Activated B cell treated with CpG ODN at 0.5 μM for 24 hours (primary cell): ENCODE results near the gene ADSS1. TPM values are rescaled to one million over a fixed set of nuclear protein-coding genes. Genes with fewer than 3 reads are reported as not detected.

Source experiments
- ATAC-seq: fragments of 200-7000 bp; cut with Tn5 transposase; one replicate; pipeline ENCODE4 v1.10.0; 2021; ENCODE audit warnings: low read depth, mild to moderate bottlenecking, moderate library complexity
- CTCF ChIA-PET: fragments of 350-600 bp; sonication (Branson Sonifier 250); formaldehyde crosslinking; loops from one replicate; lab custom pipeline; 2021; ENCODE audit warnings: antibody characterized with exemption; lab: Charles Lee
- POLR2A ChIA-PET: fragments of 350-600 bp; sonication (Branson Sonifier 250); formaldehyde crosslinking; loops from one replicate; lab custom pipeline; 2021; ENCODE audit warnings: antibody characterized with exemption; lab: Charles Lee
- DNase-seq: peaks from one replicate; pipeline ENCODE4 v3.0.0; 2022
- H3K27ac Mint-ChIP-seq: one replicate; pipeline ENCODE4 v1.8.0; 2020; ENCODE audit warnings: mixed read lengths
- H3K27me3 Mint-ChIP-seq: one replicate; pipeline ENCODE4 v1.8.0; 2021; ENCODE audit warnings: mixed read lengths
- H3K36me3 Mint-ChIP-seq: one replicate; pipeline ENCODE4 v1.8.0; 2021; ENCODE audit warnings: low read depth, mixed read lengths
- H3K4me1 Mint-ChIP-seq: one replicate; pipeline ENCODE4 v1.8.0; 2021; ENCODE audit warnings: mixed read lengths
- H3K4me3 Mint-ChIP-seq: one replicate; pipeline ENCODE4 v1.8.0; 2020; ENCODE audit warnings: mild to moderate bottlenecking, mixed read lengths
- H3K9me3 Mint-ChIP-seq: one replicate; pipeline ENCODE4 v1.8.0; 2020; ENCODE audit warnings: mixed read lengths
- intact Hi-C: fragments of 100-400 bp; cut with micrococcal nuclease; formaldehyde crosslinking; loops from one replicate; pipeline ENCODE4 v1.15.1; 2024
- total RNA-seq: library from RNA; stranded (reverse); gene quantifications from 2 replicates; pipeline ENCODE4 v1.2.3, GENCODE V29; 2022
- TF ChIP-seq, protein P1 (sequence below): fragments of 200-600 bp; IDR thresholded peaks from one replicate; pipeline ENCODE4 v1.8.0; 2022; ENCODE audit warnings: antibody characterized with exemption, mild to moderate bottlenecking

Gene ADSS1
- total RNA-seq, 1 donor from 2014 or later: 0.18 TPM

DNA sequence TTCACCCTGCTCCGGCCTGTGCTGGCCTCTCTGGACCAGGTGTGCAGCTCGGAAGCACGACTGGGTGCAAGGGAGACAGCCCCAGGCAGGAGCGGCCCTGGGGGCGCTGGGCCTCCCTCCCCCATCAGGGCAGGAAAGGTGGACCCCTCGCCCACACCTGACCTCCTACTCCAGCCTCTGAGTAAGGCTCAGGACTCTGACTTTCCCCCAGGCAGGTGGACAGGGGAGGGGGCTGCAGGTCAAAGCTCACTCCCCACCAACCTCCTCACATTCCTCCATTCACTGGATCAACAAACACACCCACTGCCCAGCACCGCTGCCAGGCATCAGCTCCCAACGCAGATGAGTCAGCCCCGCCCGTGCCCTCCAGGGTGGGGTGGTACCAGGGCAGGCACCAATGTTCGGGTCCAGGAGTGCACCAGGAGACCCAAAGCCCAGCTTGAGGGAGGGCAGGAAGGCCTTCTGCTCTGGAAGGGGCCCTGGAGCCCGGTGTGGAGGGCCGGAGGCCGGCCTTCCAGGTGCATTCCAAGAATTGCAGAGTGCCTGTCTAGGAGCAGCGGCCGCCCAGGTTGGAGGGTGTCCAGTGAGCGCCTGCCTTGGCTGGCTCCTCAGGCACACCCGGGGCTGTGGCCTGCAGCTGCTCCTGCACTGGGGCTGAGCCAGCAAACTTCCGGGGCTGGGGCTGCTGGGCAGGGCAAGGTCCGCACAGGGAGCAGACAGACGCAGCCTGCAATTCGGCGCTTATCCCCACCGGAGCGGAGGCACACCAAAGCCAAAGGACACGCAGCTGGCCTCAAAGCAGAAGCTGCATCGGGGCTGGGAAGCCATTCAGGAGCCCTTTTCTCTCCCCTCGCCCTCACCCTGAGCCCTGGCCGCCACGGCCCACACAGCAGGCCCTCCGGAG lies 36.2 kb upstream of the ADSS1 start:
- POLR2A ChIA-PET: interaction anchor here (0.6 to 1.6 kb wide), 7 partner anchors 10 to 30 kb away, joined by 3 to 9 read pairs (median 3); no protein-coding TSS in a partner anchor
- H3K27ac Mint-ChIP-seq: peak overlapping the region; percentile 37
- no peaks in the 10 kb centered on the region for H3K9me3 Mint-ChIP-seq
- H3K27me3 Mint-ChIP-seq: no peaks in the 10 kb centered on the region
- H3K4me1 Mint-ChIP-seq: peaks cover 62% of the 10 kb centered on the region
- TF ChIP-seq, protein P1, sequence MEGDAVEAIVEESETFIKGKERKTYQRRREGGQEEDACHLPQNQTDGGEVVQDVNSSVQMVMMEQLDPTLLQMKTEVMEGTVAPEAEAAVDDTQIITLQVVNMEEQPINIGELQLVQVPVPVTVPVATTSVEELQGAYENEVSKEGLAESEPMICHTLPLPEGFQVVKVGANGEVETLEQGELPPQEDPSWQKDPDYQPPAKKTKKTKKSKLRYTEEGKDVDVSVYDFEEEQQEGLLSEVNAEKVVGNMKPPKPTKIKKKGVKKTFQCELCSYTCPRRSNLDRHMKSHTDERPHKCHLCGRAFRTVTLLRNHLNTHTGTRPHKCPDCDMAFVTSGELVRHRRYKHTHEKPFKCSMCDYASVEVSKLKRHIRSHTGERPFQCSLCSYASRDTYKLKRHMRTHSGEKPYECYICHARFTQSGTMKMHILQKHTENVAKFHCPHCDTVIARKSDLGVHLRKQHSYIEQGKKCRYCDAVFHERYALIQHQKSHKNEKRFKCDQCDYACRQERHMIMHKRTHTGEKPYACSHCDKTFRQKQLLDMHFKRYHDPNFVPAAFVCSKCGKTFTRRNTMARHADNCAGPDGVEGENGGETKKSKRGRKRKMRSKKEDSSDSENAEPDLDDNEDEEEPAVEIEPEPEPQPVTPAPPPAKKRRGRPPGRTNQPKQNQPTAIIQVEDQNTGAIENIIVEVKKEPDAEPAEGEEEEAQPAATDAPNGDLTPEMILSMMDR: no peak
- H3K4me3 Mint-ChIP-seq: peak overlapping the region; percentile 57
- H3K36me3 Mint-ChIP-seq: no peaks in the 10 kb centered on the region
- CTCF ChIA-PET: no interaction called here
- DNase-seq (no peak), ATAC-seq (no peak)
- intact Hi-C loops: loop anchor here (2.0 to 10.0 kb wide), 2 partner anchors 65 to 237 kb away; partner anchors contain the start of genes PLD4 and SIVA1

DNA sequence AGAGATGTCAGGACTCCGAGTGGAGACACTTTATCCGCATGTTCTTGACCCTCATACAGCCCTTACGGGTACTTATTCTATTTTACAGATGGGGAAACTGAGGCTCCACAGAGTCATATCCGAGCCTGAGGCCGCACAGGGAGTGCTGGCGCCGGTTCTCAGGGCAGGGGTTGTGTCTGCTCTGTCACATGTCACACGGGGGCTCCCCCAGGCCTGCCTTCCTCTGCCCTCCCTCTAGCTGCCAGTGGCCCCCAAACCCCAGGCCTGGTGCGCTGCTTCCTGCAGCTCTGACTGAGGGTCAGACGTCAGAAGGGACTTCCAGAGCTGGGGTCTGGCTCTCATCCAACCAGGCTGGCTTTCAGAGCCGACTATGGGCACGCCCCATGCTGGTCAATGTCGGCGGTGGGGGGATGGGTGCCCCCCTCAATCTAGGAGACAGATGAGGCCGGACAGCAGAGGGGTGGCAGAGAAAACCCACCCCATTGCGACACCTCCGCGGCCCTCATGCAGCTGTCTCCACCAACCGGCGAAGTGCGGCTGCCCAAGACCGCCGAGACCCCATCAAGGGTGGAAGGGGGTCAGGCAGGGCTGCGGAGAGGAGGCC lies 35.4 kb upstream of the ADSS1 start:
- Mint-ChIP-seq H3K27me3 (no peaks in the 10 kb centered on the region), H3K27ac (no peak overlapping the region), H3K4me3 (peak overlapping the region; percentile 72), H3K36me3 (no peaks in the 10 kb centered on the region), H3K9me3 (no peaks in the 10 kb centered on the region), H3K4me1 (peaks cover 66% of the 10 kb centered on the region)
- intact Hi-C loops: loop anchor here (1.0 to 10.0 kb wide), 4 partner anchors 20 to 236 kb away; partner anchors contain the start of genes PLD4 and SIVA1
- TF ChIP-seq, protein P1: no peak
- DNase-seq (no peak), ATAC-seq (no peak)
- POLR2A ChIA-PET: interaction anchor here (0.6 to 1.8 kb wide), 6 partner anchors 11 to 31 kb away, joined by 3 to 6 read pairs (median 4); no protein-coding TSS in a partner anchor
- CTCF ChIA-PET: no interaction called here

DNA sequence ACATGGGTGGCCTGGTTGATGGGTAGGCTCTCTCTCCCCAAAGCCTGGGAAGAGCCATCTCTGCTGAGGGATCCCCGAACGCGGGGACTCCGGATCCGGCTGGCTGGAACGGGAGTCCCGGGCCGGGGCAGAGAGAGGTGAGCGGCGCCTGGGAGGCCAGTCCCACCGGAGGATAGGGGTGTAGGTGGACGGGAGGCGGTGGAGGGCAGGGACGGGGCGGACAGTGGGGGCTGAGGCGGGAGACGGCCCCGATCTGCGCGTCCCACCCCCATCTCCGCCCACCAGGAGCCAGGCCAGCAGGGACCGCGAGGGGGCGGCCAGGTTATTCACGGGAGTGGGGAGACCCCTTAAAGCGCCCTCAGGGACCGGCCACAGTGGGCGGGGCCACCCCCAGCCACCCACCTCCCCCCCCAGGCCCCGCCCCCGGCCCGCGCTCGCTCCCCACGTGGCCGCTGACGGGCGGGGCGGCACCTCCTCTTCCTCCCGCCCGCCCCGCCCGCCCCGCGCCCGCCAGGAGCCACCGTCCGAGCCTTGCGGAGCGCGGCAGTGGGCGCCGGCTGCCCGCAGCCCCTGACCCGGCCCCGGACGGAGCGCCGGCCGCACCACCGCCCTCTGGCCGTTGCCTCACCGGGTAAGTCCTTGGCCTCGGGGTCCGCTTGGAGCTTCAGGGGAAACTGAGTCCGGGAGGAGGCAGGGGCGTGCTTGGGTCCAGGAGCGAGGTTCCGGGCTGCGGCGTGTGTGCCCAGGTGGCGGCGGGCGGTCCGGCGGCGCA lies 34.7 kb upstream of the ADSS1 start, which contains the start of gene INF2:
Gene INF2, plus strand, starts transcription at position 510 of the 772 bp plus-strand sequence. CDS start 11,748 bp downstream, outside the sequence.
- no peak within 1 kb of the TSS for H3K27ac Mint-ChIP-seq

DNA sequence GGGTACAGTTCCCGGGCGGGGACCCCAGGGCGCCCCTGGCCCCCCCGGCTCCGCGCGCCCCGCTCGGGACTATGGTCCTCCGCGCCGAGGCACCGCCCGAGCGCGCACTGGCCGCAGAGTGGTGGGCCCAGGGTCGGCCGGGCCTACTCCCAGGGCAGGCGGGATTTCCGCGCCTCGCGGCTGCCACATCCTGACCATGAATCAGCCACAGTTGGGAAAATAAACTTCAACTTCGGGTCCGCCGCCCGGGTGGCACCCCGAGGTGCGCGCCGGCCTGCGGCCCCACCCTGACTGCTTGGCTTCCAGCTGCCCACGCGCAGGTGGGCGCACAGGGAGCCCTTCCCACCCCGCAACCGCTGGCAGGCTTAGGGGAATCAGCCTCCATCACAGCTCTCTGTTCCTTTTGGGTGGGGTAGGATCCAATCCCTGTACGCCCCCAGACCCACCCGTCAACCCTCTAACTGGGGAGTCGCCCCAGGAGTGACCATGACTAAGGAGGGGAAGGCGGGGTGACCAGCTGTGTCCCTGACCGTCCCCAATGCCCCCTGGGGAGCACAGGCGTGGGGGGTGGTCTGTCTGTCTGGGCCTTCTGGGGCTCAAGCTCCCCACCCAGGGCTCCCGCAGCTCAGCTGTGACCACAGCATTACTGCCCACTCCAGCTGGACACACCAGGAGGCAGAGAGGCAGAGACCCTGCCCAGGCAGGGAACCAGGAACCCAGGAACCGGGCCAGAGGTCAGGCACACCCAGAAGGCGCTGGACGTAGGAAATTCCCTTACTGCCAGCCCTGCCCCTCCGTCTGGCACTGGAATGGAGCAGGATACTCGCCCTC lies 33.9 kb upstream of the ADSS1 start:
- peaks cover 68% of the 10 kb centered on the region for H3K4me1 Mint-ChIP-seq
- ChIA-PET POLR2A (interaction anchor here (1.1 to 1.8 kb wide), 5 partner anchors 10 to 63 kb away, joined by 4 to 7 read pairs (median 4); partner anchors contain the start of gene SIVA1), CTCF (no interaction called here)
- peak; percentile 32 for ATAC-seq
- TF ChIP-seq, protein P1: no peak
- no peak overlapping the region for H3K27ac Mint-ChIP-seq
- H3K27me3 Mint-ChIP-seq: no peaks in the 10 kb centered on the region
- intact Hi-C loops: loop anchor here (1.0 to 10.0 kb wide), 4 partner anchors 18 to 235 kb away; partner anchors contain the start of genes PLD4 and SIVA1
- H3K4me3 Mint-ChIP-seq: peak overlapping the region; percentile 72
- no peaks in the 10 kb centered on the region for H3K9me3 Mint-ChIP-seq
- no peak for DNase-seq
- H3K36me3 Mint-ChIP-seq: no peaks in the 10 kb centered on the region

More for the DNA sequence above, 34.7 kb upstream of the ADSS1 start, which contains the start of gene INF2:
- CTCF ChIA-PET: no interaction called here
- intact Hi-C loops: loop anchor here (1.0 to 10.0 kb wide), 4 partner anchors 19 to 236 kb away; partner anchors contain the start of genes PLD4 and SIVA1
- peak; percentile 78 for ATAC-seq
- Mint-ChIP-seq H3K9me3 (no peaks in the 10 kb centered on the region), H3K4me1 (peaks cover 68% of the 10 kb centered on the region), H3K4me3 (peak within 1 kb of the TSS; percentile 72), H3K36me3 (no peaks in the 10 kb centered on the region), H3K27me3 (no peaks in the 10 kb centered on the region)
- TF ChIP-seq, protein P1: no peak
- POLR2A ChIA-PET: interaction anchor here (0.6 to 1.8 kb wide), 6 partner anchors 9 to 63 kb away, joined by 3 to 6 read pairs (median 4); partner anchors contain the start of gene SIVA1
- peak; percentile 63 for DNase-seq
